DOHH2 (cell line): Measurements from ENCODE around the gene SCN4A.

Experiments used
- EZH2phosphoT487 ChIP-seq: fragments of 200-600 bp; sonication (generic); IDR thresholded peaks from 2 replicates; pipeline ENCODE4 v1.6.1; 2017; ENCODE audit warnings: borderline replicate concordance, mild to moderate bottlenecking, antibody characterized with exemption, low read length, moderate library complexity, mixed read lengths
- TF ChIP-seq, protein P1 (sequence below): fragments of 200-600 bp; sonication (generic); IDR thresholded peaks from one replicate; pipeline ENCODE4 v1.5.1; 2014; ENCODE audit warnings: antibody characterized with exemption, mild to moderate bottlenecking, low read depth, low read length; ENCODE audit not compliant: poor library complexity, severe bottlenecking

- TF ChIP-seq, protein P1, sequence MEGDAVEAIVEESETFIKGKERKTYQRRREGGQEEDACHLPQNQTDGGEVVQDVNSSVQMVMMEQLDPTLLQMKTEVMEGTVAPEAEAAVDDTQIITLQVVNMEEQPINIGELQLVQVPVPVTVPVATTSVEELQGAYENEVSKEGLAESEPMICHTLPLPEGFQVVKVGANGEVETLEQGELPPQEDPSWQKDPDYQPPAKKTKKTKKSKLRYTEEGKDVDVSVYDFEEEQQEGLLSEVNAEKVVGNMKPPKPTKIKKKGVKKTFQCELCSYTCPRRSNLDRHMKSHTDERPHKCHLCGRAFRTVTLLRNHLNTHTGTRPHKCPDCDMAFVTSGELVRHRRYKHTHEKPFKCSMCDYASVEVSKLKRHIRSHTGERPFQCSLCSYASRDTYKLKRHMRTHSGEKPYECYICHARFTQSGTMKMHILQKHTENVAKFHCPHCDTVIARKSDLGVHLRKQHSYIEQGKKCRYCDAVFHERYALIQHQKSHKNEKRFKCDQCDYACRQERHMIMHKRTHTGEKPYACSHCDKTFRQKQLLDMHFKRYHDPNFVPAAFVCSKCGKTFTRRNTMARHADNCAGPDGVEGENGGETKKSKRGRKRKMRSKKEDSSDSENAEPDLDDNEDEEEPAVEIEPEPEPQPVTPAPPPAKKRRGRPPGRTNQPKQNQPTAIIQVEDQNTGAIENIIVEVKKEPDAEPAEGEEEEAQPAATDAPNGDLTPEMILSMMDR: peak; percentile 53
- TF ChIP-seq EZH2phosphoT487: no peak
Observed at GRCh38 chr17:63911657-63912100, 61.0 kb downstream of the SCN4A start.
